Measurements from ENCODE around the gene SMCO2.

SMCO2 gene

DNA sequence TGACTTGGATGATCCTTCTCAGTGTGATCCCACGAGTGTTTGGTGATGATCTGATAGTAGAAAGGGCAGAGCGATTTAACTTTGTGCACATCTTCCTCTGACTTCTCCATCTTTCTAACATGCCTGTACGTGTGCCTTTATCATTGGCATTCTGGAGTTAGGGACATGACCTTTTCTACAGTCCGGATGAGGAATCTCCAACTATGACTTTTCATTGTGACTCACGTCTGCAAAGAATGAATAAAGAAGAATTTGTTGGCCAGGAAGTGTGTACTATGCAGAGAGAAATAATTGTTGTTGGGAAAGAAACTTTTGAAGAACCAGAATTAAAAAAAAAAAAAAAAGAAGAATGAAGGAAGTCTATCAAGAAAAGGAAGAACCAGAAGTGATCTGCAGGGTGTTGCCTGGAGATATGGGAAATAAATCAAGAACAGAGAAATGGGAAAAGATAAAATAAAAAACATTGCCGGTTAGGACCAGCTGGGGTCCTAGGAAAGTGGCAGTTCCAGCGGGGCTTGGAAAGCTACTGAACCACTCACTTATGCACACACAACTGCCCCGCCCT, 102.8 kb downstream of the SMCO2 start:
- no peak overlapping the region for H3K4me3 ChIP-seq (ENCODE audit: low read depth, low read length)

DNA sequence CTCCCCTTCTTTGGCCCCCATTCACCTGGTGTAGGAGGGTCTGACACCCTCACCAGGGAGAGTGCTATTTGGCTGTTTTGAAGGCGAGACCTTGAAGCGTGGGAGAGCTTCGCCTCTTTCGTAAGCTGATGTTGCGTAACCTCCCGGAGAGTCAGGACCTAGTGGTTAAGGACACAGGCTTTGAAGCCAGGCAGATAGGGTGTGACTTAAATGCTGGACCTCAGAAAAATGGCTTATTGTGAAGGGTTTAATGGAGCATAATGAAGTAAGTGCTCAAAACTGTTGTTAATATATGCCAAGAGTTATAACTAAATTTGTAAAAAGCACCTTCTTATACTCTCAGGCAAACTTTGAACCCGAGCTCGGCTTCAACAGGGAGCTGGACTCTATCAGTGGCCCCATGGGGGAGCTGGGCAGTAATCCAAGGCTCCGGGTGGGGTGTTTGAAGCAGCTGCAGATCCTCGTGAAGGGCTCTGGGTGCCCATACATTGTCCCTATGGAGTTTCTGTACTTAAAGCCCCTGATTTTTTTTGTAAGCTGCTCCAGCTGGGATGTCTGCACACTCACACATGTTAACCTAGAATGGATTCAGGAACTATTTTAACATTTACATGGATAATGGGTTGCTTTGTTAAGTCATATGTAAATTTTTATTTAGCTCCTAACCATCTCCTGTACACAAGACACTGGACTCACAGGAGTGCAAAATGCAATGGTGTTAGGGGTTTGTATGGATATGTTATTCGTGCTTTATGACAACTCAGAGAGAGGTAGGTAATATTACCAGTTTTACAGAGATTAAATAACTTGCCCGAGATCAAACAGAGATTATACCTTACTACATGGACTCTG, 103.5 kb downstream of the SMCO2 start:
- no peak overlapping the region for H3K4me3 ChIP-seq (ENCODE audit: low read depth, low read length)

DNA sequence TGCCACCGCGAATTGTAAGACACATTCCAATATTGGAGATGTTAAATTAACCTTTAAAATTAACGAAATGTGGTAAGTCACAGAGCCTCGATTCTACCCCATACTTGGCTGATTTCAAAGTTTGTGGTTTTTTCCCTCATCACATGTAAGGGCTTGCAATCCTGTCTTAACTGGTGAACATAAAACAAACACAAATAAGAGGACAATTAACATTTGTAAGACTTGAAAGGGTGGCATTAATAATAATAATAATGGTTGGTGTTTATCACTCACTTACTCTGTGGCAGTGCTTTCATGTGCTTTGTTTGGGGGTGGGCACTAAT, 104.1 kb downstream of the SMCO2 start:
- no peak overlapping the region for H3K4me3 ChIP-seq (ENCODE audit: low read depth, low read length)

DNA sequence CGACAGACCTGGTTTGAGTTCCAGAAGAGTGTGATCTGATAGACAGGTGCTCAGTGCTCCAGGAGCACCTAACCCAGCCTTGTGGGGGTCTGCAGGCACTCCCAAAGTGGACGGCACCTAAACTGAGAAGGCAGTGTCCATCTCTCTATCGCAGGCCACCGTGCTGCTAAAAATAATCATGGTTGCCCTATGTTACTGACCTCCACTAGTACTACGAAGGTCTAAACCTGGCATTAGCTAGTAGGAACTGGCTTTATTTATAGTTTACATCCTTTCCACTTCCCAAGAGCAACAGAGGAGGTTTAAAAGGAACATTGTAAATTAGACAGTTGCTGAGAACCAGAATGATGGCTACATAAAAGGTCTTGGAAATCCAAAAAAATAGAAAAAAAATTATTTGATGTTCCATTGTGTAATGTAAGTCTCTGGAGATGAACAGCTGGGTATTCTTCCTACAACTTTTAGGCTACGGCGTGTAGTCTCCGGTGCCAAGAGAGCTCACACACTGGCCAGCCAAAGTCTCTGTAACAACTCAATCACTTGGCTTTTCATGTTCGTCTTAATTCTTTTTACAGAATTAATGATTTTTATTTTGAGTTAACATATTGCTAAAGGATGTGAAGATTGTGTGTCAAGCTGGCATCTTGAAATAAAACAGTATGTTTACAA, 104.8 kb downstream of the SMCO2 start:
- H3K4me3 ChIP-seq (ENCODE audit: low read depth, low read length): no peak overlapping the region
